HL-60 (cell line): ENCODE results near the gene BAIAP2.

Experiments
- DNase-seq, 2 experiments: peaks; one replicate each; pipeline ENCODE4 v3.0.0-alpha.2; 2010 to 2020; ENCODE audit warnings: low read depth in 1 of 2, low spot score in 1 of 2
- H3K27ac ChIP-seq: fragments of 250-450 bp; sonication (Bioruptor Pico); replicated peaks from 2 replicates; pipeline ENCODE4 v1.5.1; 2020; ENCODE audit warnings: mild to moderate bottlenecking, moderate library complexity
- H3K27me3 ChIP-seq: fragments of 250-450 bp; sonication (Bioruptor Pico); 2 replicates; pipeline ENCODE4 v1.5.1; 2021; ENCODE audit warnings: mild to moderate bottlenecking, moderate library complexity; ENCODE audit not compliant: insufficient read depth, poor library complexity, severe bottlenecking
- H3K4me3 ChIP-seq: replicated peaks from 2 replicates; pipeline ENCODE4 v1.5.1; 2011; ENCODE audit warnings: mild to moderate bottlenecking, control low read depth, low read length; ENCODE audit not compliant: insufficient read depth
- GABPA ChIP-seq: IDR thresholded peaks from 2 replicates; pipeline ENCODE4 v1.6.1; 2012; ENCODE audit warnings: low read depth
- POLR2AphosphoS5 ChIP-seq: IDR thresholded peaks from 2 replicates; pipeline ENCODE4 v1.6.1; 2012; ENCODE audit warnings: low read depth
- SPI1 ChIP-seq: IDR thresholded peaks from 2 replicates; pipeline ENCODE4 v1.6.1; 2012; ENCODE audit warnings: low read depth, mild to moderate bottlenecking, borderline replicate concordance
- TF ChIP-seq, protein P1 (sequence below): IDR thresholded peaks from one replicate; pipeline ENCODE4 v1.5.1; 2011; ENCODE audit warnings: low read length, control low read depth, inconsistent platforms; ENCODE audit not compliant: insufficient read depth
- TF ChIP-seq, protein P2 (sequence below): IDR thresholded peaks from 2 replicates; pipeline ENCODE4 v1.6.1; 2012; ENCODE audit warnings: low read depth; ENCODE audit not compliant: insufficient replicate concordance

Gene BAIAP2

GRCh38 chr17:81119223-81120148 is 84.5 kb downstream of the BAIAP2 start:
- peak; percentile 57 to 73 for DNase-seq
- H3K27ac ChIP-seq = no peak overlapping the region
- no peak overlapping the region; the same call in 1 of the 2 replicates for H3K4me3 ChIP-seq
- peaks cover 10% of the 10 kb centered on the region for H3K27me3 ChIP-seq
- TF ChIP-seq, protein P1, sequence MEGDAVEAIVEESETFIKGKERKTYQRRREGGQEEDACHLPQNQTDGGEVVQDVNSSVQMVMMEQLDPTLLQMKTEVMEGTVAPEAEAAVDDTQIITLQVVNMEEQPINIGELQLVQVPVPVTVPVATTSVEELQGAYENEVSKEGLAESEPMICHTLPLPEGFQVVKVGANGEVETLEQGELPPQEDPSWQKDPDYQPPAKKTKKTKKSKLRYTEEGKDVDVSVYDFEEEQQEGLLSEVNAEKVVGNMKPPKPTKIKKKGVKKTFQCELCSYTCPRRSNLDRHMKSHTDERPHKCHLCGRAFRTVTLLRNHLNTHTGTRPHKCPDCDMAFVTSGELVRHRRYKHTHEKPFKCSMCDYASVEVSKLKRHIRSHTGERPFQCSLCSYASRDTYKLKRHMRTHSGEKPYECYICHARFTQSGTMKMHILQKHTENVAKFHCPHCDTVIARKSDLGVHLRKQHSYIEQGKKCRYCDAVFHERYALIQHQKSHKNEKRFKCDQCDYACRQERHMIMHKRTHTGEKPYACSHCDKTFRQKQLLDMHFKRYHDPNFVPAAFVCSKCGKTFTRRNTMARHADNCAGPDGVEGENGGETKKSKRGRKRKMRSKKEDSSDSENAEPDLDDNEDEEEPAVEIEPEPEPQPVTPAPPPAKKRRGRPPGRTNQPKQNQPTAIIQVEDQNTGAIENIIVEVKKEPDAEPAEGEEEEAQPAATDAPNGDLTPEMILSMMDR = no peak
- TF ChIP-seq SPI1 = no peak
- TF ChIP-seq, protein P2, sequence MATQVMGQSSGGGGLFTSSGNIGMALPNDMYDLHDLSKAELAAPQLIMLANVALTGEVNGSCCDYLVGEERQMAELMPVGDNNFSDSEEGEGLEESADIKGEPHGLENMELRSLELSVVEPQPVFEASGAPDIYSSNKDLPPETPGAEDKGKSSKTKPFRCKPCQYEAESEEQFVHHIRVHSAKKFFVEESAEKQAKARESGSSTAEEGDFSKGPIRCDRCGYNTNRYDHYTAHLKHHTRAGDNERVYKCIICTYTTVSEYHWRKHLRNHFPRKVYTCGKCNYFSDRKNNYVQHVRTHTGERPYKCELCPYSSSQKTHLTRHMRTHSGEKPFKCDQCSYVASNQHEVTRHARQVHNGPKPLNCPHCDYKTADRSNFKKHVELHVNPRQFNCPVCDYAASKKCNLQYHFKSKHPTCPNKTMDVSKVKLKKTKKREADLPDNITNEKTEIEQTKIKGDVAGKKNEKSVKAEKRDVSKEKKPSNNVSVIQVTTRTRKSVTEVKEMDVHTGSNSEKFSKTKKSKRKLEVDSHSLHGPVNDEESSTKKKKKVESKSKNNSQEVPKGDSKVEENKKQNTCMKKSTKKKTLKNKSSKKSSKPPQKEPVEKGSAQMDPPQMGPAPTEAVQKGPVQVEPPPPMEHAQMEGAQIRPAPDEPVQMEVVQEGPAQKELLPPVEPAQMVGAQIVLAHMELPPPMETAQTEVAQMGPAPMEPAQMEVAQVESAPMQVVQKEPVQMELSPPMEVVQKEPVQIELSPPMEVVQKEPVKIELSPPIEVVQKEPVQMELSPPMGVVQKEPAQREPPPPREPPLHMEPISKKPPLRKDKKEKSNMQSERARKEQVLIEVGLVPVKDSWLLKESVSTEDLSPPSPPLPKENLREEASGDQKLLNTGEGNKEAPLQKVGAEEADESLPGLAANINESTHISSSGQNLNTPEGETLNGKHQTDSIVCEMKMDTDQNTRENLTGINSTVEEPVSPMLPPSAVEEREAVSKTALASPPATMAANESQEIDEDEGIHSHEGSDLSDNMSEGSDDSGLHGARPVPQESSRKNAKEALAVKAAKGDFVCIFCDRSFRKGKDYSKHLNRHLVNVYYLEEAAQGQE = no peak
- TF ChIP-seq POLR2AphosphoS5 = no peak
- TF ChIP-seq GABPA = no peak

GRCh38 chr17:81120149-81120484 is 85.2 kb downstream of the BAIAP2 start:
- Histone ChIP-seq H3K27ac (no peak overlapping the region), H3K27me3 (peaks cover 10% of the 10 kb centered on the region), H3K4me3 (no peak overlapping the region)
- TF ChIP-seq, protein P2 = no peak
- TF ChIP-seq GABPA = no peak
- no peak for TF ChIP-seq SPI1
- TF ChIP-seq POLR2AphosphoS5 = no peak
- TF ChIP-seq, protein P1 = no peak
- DNase-seq = no peak

DNA sequence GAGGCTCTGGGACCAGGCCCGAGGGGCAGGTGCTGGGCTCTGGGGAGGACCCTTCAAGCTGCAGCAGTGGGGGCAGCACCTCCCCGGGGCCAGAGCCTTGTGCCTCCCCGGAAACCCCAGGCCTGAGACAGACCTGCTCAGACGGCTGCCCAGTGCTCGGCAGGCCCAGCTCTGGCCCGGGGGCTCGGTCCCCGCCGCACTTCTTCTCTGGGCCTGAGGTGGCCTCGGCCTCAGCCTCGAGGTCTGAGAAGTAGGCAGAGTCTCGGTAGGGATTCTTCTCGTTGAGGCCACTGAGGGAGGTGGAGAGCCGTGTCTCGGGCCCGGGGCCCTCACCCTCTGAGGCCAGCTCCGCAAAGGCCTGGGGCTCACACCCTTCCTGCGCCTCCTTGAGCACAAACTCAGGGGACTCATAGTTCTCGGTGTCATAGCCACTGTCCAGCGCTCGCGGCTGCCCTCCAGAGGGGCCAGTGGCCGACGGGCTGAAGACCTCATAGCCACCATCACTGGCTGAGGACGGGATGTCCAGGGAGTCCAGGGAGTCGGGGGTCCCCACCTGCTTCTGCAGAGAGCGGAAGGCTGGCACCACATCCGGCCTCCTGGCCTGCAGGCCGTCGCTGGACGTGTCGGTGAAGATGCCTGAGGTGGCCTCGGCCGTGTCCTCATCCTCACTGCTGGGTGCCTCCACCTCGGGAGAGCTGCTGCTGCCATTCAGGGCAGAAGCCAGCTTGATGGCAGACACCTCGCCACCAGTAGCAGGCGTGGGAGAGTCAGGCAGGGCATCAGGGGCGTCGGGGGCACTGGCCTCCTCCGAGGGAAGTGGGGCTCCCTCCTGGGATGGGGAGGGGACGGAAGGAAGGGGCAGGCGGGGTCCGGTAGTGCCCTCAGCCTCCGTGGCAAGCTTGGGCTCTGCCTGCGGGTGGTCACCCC is 86.0 kb downstream of the BAIAP2 start:
- Histone ChIP-seq H3K27me3 (peaks cover 10% of the 10 kb centered on the region), H3K27ac (no peak overlapping the region), H3K4me3 (no peak overlapping the region)
- TF ChIP-seq GABPA = no peak
- TF ChIP-seq, protein P2 = no peak
- TF ChIP-seq POLR2AphosphoS5 = no peak
- TF ChIP-seq, protein P1 = no peak
- no peak for TF ChIP-seq SPI1
- DNase-seq = no peak
